GM18867 (cell line): ENCODE results near the gene WFDC6.
"Not testable (repeated sequence)": the region's sequence is repeated elsewhere in the genome, so short reads cannot be mapped to it uniquely, and the experiment has no call there.

Experiments used
- ATAC-seq: cut with Tn5 transposase; IDR thresholded peaks from one replicate; pipeline ENCODE4 v1.9.1; 2021; ENCODE audit warnings: mild to moderate bottlenecking, moderate library complexity; ENCODE audit not compliant: unreplicated experiment

WFDC6 gene

DNA sequence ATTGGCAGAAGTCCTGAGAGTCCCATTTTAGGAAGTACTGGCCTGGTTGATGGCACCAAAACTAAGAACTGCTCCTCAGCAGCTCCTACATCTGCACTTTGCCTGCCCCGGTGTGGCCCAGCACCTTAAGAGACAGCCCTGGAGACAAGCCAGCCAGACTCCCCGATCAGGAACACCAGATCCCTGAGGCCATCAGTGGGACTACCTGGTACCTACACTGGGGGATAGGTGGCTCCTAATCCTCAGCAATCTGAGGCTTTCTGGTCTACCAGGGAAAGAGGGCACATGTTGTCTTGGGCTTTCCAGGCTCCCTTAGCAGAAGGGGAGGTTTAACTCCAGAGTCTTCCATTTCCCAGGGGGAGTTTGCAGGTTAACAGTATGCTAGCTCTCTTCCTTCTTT lies at the start of gene WFDC6:
TSS of gene WFDC6 (minus strand) at position 101 of the 400 bp plus-strand sequence. CDS start at position 26, 75 bp downstream.
- ATAC-seq = no peak

DNA sequence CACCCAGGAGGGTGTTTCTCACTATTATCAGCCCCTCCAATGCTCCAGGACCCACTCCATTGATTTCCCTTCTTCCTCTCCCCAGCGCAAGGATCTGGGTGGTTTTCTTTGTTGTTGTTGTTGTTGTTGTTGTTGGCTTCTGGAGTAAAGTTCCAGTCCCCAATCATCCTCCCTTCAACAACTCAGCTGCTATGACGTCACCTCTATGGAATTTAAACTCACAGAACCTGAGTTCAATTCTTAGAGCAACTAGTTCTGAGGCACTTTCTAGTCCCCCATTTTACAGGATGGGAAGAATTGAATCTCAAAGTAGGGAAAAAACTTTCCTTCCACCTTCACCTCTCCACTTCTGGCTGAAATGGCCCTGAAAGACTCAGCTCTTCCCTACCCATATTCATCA lies 49.5 kb upstream of the WFDC6 start:
- ATAC-seq = no peak

- not testable (repeated sequence) for ATAC-seq
Measured at GRCh38 chr20:45585986-45586385, 46.7 kb upstream of the WFDC6 start.

DNA sequence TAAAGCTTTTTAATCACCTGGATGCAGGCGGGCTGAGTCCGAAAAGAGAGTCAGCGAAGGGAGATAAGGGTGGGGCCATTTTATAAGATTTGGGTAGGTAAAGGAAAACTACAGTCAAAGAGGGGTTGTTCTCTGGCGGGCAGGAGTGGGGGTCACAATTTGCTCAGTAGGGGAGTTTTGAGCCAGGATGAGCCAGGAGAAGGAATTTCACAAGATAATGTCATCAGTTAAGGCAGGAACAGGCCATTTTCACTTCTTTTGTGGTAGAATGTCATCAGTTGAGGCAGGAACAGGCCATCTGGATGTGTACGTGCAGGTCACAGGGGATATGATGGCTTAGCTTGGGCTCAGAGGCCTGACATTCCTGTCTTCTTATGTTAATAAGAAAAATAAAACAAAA lies 45.0 kb upstream of the WFDC6 start:
- ATAC-seq = not testable (repeated sequence)

GRCh38 chr20:45583502-45583901 lies 44.2 kb upstream of the WFDC6 start:
- ATAC-seq = no peak

GRCh38 chr20:45581702-45582101 lies 42.4 kb upstream of the WFDC6 start:
- no peak for ATAC-seq

GRCh38 chr20:45579184-45579583 lies 39.9 kb upstream of the WFDC6 start, which contains the start of gene WFDC8:
TSS of gene WFDC8 (minus strand) at chr20:45579284. CDS start at chr20:45579247, 37 bp downstream.
- no peak for ATAC-seq

- no peak for ATAC-seq
Measured at GRCh38 chr20:45578231-45578630, 38.9 kb upstream of the WFDC6 start.

DNA sequence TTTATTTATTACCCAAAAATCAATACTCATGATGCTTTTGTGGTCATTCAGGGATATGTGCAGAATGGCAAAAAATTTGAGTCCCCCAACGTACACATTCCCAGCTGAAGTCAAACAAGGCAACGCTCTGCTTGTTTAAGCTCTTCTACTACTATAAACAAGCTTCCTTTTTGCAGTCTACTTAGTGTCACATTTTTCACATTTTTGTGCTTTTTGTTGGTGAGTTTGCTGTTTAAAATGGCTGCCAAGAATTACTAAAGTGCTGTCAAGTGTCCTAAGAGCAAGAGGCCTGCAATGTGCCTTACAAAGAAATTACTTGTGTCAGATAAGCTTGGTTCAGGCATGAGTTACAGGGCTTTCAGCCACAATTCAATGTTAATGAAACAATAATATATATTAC lies 37.7 kb upstream of the WFDC6 start:
- no peak for ATAC-seq

DNA sequence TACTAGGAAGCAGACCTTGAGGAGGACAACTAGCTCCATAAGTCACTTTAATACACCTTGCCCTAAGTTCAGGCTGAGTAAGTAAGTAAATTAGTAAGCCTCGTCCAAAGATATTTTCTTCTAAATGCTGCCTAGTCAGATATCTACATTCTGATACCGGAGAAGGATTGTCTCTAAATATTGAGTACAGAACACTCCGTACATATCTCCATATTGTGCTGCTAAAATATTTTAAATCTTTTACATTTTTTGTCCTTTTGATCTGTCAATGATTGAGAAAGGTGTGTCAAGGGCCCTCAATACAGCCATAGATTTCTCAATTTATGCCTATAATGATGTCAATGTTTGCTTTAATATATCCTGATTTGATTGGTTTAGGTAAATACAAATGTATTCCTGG lies 36.6 kb upstream of the WFDC6 start:
- ATAC-seq = no peak

GRCh38 chr20:45569650-45570049 lies 30.4 kb upstream of the WFDC6 start:
- not testable (repeated sequence) for ATAC-seq

DNA sequence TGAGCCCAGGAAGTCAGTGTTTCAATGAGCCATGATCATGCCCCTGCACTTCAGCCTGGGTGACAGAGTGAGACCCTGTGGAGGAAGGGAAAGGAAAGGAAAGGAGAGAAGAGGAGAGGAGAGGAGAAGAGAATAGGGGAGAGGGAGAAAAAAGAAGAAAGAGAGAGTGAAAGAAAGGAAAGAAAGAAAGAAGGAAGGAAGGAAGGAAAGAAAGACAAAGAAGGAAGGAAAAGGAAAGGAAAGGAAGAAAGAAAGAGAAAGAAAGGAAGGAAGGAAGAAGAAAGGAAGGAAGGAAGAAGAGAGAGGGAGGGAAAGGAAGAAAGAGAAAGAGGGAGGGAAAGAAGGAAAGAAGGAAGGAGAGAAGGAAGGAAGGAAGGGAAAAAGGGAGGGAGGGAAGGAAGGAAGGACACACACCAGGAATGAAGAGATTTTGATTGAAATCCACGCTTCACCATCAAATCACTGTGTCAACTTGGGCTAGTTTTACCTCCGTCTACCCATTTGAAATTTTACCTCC lies 25.5 kb upstream of the WFDC6 start:
- no peak for ATAC-seq

- ATAC-seq = no peak
Measured at GRCh38 chr20:45555198-45555597, 15.9 kb upstream of the WFDC6 start.

DNA sequence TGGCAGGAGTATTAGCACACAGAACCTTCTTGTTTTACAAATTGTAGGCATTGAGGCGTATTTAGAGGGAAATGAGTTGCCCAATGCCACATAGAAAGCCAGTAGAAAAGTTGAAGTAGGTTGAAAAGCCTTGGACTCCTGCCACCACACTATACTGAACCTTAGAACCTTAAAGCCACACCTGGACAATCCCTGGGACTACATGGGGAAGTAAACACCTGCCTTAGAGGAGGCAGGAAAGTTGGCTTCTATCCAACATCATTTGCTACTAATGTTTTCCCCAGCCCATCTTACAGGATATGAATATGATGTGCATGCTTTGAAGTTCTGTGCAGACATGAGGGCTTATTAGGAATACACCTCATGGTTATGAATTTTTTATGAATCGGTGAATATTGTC lies 13.2 kb upstream of the WFDC6 start:
- ATAC-seq = no peak

GRCh38 chr20:45550765-45551164 lies 11.5 kb upstream of the WFDC6 start:
- ATAC-seq = no peak

DNA sequence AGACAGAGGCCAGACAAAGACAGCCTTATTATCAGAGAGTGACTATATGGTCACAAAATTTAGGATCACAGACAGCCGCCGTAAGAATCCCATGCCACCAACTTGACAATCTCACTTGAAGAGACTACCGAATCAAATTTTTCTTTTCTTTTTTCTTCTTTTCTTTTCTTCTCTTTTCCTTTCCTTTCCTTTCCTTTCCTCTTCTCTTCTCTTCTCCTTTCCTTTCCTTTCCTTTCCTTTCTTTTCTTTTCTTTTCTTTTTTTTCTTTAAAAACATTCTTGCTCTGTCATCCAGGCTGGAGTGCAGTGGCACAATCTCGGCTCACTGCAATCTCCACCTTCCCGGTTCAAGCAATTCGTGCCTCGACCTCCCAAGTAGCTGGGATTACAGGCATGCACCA lies 9.1 kb upstream of the WFDC6 start:
- ATAC-seq = no peak

- ATAC-seq = no peak
Measured at GRCh38 chr20:45547206-45547770, 8.0 kb upstream of the WFDC6 start, which contains the start of gene EPPIN. TSS of gene EPPIN (minus strand) at chr20:45547401. CDS start at chr20:45547357, 44 bp downstream.

GRCh38 chr20:45545754-45546453 lies 6.6 kb upstream of the WFDC6 start:
- ATAC-seq = no peak

DNA sequence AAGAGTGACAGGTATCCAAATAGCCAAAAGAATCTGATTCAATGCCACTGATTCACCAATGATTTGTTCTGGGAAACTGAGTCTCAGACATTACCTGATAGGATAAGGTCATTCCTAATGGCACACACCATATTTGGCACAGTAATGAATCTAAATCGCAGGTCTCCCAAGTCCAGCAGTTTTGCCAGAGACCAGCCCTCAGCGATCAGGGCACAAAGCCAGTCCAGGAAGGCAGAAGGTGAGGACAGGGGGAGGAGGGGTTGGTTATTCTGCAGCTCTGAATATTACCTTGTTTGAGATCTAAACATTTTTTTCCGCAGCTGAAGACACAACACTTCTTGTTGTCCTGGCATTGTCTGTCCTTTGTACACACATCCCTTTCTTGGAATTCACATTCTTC lies 6.1 kb upstream of the WFDC6 start:
- ATAC-seq = no peak

DNA sequence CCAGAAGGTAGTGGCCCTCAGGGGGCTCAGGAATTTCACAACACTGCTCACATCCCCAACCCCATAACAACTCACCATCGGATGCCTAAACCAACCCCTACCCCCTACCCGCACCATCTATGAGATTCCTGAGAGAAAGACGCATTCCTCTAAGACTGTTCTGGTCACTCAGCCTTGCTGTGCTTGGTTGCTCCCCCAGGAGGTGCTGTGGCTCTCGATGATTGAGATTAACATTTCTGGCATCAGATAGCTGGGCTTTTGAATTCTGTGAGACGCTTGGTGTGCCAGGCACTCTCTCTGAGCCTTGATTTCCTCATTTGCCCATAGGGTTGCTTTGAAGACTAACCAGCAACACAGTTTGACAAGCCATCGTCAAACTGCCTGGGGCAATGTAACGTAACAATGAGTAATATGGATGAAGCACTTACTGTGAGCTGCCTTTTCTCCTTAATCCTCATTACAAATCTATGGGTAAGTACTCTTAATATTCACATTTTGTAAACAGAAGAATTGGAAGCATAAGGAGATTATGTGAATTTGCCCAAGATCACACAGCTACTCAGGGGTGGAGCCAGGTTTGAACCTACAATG lies 978 bp downstream of the WFDC6 start:
- no peak for ATAC-seq

- ATAC-seq = no peak
Measured at GRCh38 chr20:45527294-45527693, 12.0 kb downstream of the WFDC6 start.

- no peak for ATAC-seq
Measured at GRCh38 chr20:45523821-45524220, 15.5 kb downstream of the WFDC6 start.
